GM19395 (cell line): Measurements from ENCODE around the gene ARMH3.
"Not testable (repeated sequence)": the region's sequence is repeated elsewhere in the genome, so short reads cannot be mapped to it uniquely, and the experiment has no call there.

Experiments used
- ATAC-seq: cut with Tn5 transposase; IDR thresholded peaks from one replicate; pipeline ENCODE4 v1.9.1; 2021; ENCODE audit warnings: mild to moderate bottlenecking, moderate library complexity; ENCODE audit not compliant: unreplicated experiment

The ARMH3 gene

GRCh38 chr10:101993651-101994200 lies 62.2 kb downstream of the ARMH3 start:
- ATAC-seq, result no peak

- no peak for ATAC-seq
Observed at GRCh38 chr10:101993221-101993620, 62.8 kb downstream of the ARMH3 start.

- ATAC-seq, result no peak
Observed at GRCh38 chr10:101987136-101987535, 68.8 kb downstream of the ARMH3 start.

- ATAC-seq, result no peak
Observed at GRCh38 chr10:101986624-101986971, 69.4 kb downstream of the ARMH3 start.

- ATAC-seq, result not testable (repeated sequence)
Observed at GRCh38 chr10:101980677-101981076, 75.3 kb downstream of the ARMH3 start.

- ATAC-seq, result no peak
Observed at GRCh38 chr10:101974091-101974971, 81.6 kb downstream of the ARMH3 start.

- no peak for ATAC-seq
Observed at GRCh38 chr10:101972761-101973160, 83.2 kb downstream of the ARMH3 start.

GRCh38 chr10:101969412-101969922 lies 86.5 kb downstream of the ARMH3 start:
- no peak for ATAC-seq

GRCh38 chr10:101968940-101969321 lies 87.0 kb downstream of the ARMH3 start:
- no peak for ATAC-seq

- no peak for ATAC-seq
Observed at GRCh38 chr10:101968286-101968939, 87.6 kb downstream of the ARMH3 start.

- no peak for ATAC-seq
Observed at GRCh38 chr10:101967713-101968112, 88.3 kb downstream of the ARMH3 start.

GRCh38 chr10:101967119-101967518 lies 88.9 kb downstream of the ARMH3 start:
- ATAC-seq, result no peak

GRCh38 chr10:101965075-101965765 lies 90.8 kb downstream of the ARMH3 start:
- no peak for ATAC-seq

- no peak for ATAC-seq
Observed at GRCh38 chr10:101961591-101962498, 94.1 kb downstream of the ARMH3 start.

- ATAC-seq, result no peak
Observed at GRCh38 chr10:101960879-101961395, 95.0 kb downstream of the ARMH3 start.

- ATAC-seq, result no peak
Observed at GRCh38 chr10:101959346-101959916, 96.5 kb downstream of the ARMH3 start.

- no peak for ATAC-seq
Observed at GRCh38 chr10:101958691-101959090, 97.3 kb downstream of the ARMH3 start.

- no peak for ATAC-seq
Observed at GRCh38 chr10:101956898-101957297, 99.1 kb downstream of the ARMH3 start.

GRCh38 chr10:101956117-101956516 lies 99.9 kb downstream of the ARMH3 start:
- no peak for ATAC-seq

- ATAC-seq, result no peak
Observed at GRCh38 chr10:101952191-101952590, 103.8 kb downstream of the ARMH3 start.
